Measurements from ENCODE around the gene KIDINS220. TPM values are rescaled to one million over a fixed set of nuclear protein-coding genes. Genes with fewer than 3 reads are reported as not detected.

Gene KIDINS220
- 99.2 and 101 TPM in 2 replicates for total RNA-seq
- long read RNA-seq, partial matches to known transcripts: 127 of 188 reads
- long read RNA-seq, other reads (novel, unspliced or antisense): 61 of 188 reads

GRCh38 chr2:8836971-8837794 is at the start of gene KIDINS220:
Gene KIDINS220, minus strand, starts transcription at chr2:8837613. Its CDS starts 10,520 bp downstream, at chr2:8827093.
- Mint-ChIP-seq H3K36me3 (ENCODE audit: unreplicated experiment) (no peaks in the 10 kb centered on the region), H3K4me1 (ENCODE audit: unreplicated experiment) (peaks cover 26% of the 10 kb centered on the region), H3K27me3 (ENCODE audit: unreplicated experiment) (no peaks in the 10 kb centered on the region), H3K27ac (ENCODE audit: unreplicated experiment) (peak within 1 kb of the TSS; percentile 97), H3K9me3 (ENCODE audit: unreplicated experiment) (no peaks in the 10 kb centered on the region), H3K4me3 (ENCODE audit: unreplicated experiment) (peak within 1 kb of the TSS; percentile 100)
- no peak for TF ChIP-seq CTCF (IDR thresholded peaks at IDR 0.05)
- peak; percentile 95 for DNase-seq (ENCODE audit: extremely low spot score, unreplicated experiment)

- H3K27ac Mint-ChIP-seq (ENCODE audit: unreplicated experiment): no peak overlapping the region
- H3K36me3 Mint-ChIP-seq (ENCODE audit: unreplicated experiment): peaks cover 29% of the 10 kb centered on the region
- no peaks in the 10 kb centered on the region for H3K4me1 Mint-ChIP-seq (ENCODE audit: unreplicated experiment)
Measured at GRCh38 chr2:8886876-8887275, 49.5 kb upstream of the KIDINS220 start.

GRCh38 chr2:8886202-8886518 is 48.7 kb upstream of the KIDINS220 start:
- no peak for DNase-seq (ENCODE audit: extremely low spot score, unreplicated experiment)
- Mint-ChIP-seq H3K36me3 (ENCODE audit: unreplicated experiment) (peaks cover 34% of the 10 kb centered on the region), H3K4me3 (ENCODE audit: unreplicated experiment) (no peak overlapping the region), H3K9me3 (ENCODE audit: unreplicated experiment) (no peaks in the 10 kb centered on the region), H3K27ac (ENCODE audit: unreplicated experiment) (no peak overlapping the region), H3K27me3 (ENCODE audit: unreplicated experiment) (no peaks in the 10 kb centered on the region), H3K4me1 (ENCODE audit: unreplicated experiment) (no peaks in the 10 kb centered on the region)
- no peak for TF ChIP-seq CTCF (IDR thresholded peaks at IDR 0.05)

More at GRCh38 chr2:8886876-8887275, 49.5 kb upstream of the KIDINS220 start:
- H3K27me3 Mint-ChIP-seq (ENCODE audit: unreplicated experiment): no peaks in the 10 kb centered on the region
- no peaks in the 10 kb centered on the region for H3K9me3 Mint-ChIP-seq (ENCODE audit: unreplicated experiment)
- no peak overlapping the region for H3K4me3 Mint-ChIP-seq (ENCODE audit: unreplicated experiment)
- no peak for TF ChIP-seq CTCF (IDR thresholded peaks at IDR 0.05)
- DNase-seq (ENCODE audit: extremely low spot score, unreplicated experiment): no peak

GRCh38 chr2:8885449-8886201 is 48.2 kb upstream of the KIDINS220 start:
- peaks cover 35% of the 10 kb centered on the region for H3K36me3 Mint-ChIP-seq (ENCODE audit: unreplicated experiment)
- H3K9me3 Mint-ChIP-seq (ENCODE audit: unreplicated experiment): no peaks in the 10 kb centered on the region
- H3K4me3 Mint-ChIP-seq (ENCODE audit: unreplicated experiment): no peak overlapping the region
- no peak overlapping the region for H3K27ac Mint-ChIP-seq (ENCODE audit: unreplicated experiment)
- H3K27me3 Mint-ChIP-seq (ENCODE audit: unreplicated experiment): no peaks in the 10 kb centered on the region
- H3K4me1 Mint-ChIP-seq (ENCODE audit: unreplicated experiment): no peaks in the 10 kb centered on the region
- TF ChIP-seq CTCF (IDR thresholded peaks at IDR 0.05): no peak
- no peak for DNase-seq (ENCODE audit: extremely low spot score, unreplicated experiment)

- TF ChIP-seq CTCF (IDR thresholded peaks at IDR 0.05): no peak
- Mint-ChIP-seq H3K27ac (ENCODE audit: unreplicated experiment) (no peak overlapping the region), H3K9me3 (ENCODE audit: unreplicated experiment) (no peaks in the 10 kb centered on the region), H3K36me3 (ENCODE audit: unreplicated experiment) (peaks cover 43% of the 10 kb centered on the region), H3K27me3 (ENCODE audit: unreplicated experiment) (no peaks in the 10 kb centered on the region), H3K4me1 (ENCODE audit: unreplicated experiment) (no peaks in the 10 kb centered on the region), H3K4me3 (ENCODE audit: unreplicated experiment) (no peak overlapping the region)
- no peak for DNase-seq (ENCODE audit: extremely low spot score, unreplicated experiment)
Measured at GRCh38 chr2:8884812-8885211, 47.4 kb upstream of the KIDINS220 start.
